ENCODE data around the gene MMP21.

Gene MMP21

DNA sequence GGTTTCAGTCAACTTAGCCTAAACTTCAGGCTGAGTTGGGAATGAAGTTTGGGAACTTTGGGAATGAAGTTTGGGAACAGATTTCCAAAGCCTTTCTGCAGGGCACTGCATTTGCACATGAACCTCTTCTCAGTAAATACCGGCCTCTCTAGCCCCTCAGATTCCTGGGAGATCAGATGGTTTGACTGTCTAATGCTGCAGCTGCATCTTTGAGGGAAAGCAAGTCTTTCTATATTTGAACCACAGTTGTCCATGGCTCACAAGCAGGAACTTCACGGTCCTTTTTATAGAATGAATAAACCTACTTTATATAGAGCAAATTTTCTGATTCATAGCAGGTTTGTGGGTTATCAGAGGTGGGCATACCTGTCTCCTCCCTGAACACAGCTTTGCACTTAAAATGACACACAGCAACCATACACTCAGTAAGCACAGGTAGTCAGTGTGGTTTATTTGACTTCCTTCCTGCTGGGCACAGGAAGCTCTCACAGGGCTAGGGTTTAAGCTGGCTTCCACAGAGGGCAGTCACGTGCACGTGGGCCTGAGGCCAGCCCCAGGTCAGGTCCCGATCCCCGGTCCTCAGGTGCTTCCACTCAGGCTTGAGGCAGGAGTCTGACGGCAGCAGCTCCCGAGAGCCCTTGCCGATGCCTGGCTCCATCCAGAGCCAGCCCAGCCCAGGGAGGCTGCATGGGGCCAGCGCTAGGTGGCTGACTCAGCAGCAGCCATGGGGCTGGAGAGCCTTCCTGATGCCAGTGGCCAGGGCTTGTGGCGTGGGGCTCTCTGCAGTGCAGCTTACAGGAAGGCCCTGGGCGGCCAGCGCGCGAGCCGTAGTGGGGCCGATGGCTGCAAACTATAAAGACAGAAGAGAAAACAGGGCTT, 12.8 kb upstream of the MMP21 start:
- no peaks in the 10 kb centered on the region for H3K36me3 ChIP-seq (ENCODE audit: insufficient read depth)
- no peak overlapping the region for H3K9ac ChIP-seq

DNA sequence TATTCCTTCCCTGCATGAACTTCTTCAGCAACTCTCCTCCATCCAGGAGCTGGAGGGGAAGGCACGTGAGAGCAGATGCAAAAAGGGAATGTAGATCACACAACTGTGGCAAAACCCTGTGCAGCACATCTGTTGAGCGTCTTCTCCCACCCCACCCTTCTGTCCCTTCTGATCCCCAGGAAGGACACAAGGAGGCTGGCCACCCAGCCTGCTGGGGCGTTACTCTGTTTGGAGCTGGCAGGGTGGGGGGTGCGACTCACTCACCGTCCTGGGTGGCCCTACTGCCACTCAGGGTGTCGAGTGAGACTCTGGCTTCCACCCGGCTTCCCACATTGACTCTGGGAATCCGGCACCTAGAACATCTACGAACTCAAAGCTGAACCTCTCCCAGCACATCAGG, 10.2 kb upstream of the MMP21 start:
- H2AFZ ChIP-seq (ENCODE audit: low read depth), result no peak overlapping the region
- no peaks in the 10 kb centered on the region for H3K4me1 ChIP-seq (ENCODE audit: low read depth, poor library complexity, severe bottlenecking)
- H3K27me3 ChIP-seq (ENCODE audit: insufficient read depth, low read depth), result no peaks in the 10 kb centered on the region
- no peak overlapping the region for H3K4me2 ChIP-seq
- no peak overlapping the region for H3K9ac ChIP-seq
- no peaks in the 10 kb centered on the region for H3K79me2 ChIP-seq (ENCODE audit: insufficient read depth, low read depth)
- H3K27ac ChIP-seq, result no peak overlapping the region
- H3K36me3 ChIP-seq (ENCODE audit: insufficient read depth), result no peaks in the 10 kb centered on the region
- no peak overlapping the region for H3K4me3 ChIP-seq (IDR thresholded peaks at IDR 0.05; ENCODE audit: insufficient read depth, low read depth, low read length)
- no peaks in the 10 kb centered on the region for H4K20me1 ChIP-seq (ENCODE audit: insufficient read depth)
- TF ChIP-seq, protein P1, sequence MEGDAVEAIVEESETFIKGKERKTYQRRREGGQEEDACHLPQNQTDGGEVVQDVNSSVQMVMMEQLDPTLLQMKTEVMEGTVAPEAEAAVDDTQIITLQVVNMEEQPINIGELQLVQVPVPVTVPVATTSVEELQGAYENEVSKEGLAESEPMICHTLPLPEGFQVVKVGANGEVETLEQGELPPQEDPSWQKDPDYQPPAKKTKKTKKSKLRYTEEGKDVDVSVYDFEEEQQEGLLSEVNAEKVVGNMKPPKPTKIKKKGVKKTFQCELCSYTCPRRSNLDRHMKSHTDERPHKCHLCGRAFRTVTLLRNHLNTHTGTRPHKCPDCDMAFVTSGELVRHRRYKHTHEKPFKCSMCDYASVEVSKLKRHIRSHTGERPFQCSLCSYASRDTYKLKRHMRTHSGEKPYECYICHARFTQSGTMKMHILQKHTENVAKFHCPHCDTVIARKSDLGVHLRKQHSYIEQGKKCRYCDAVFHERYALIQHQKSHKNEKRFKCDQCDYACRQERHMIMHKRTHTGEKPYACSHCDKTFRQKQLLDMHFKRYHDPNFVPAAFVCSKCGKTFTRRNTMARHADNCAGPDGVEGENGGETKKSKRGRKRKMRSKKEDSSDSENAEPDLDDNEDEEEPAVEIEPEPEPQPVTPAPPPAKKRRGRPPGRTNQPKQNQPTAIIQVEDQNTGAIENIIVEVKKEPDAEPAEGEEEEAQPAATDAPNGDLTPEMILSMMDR (conservative IDR thresholded peaks at IDR 0.05; ENCODE audit: low read depth, low read length), result no peak

More for the DNA sequence above, 12.8 kb upstream of the MMP21 start:
- Histone ChIP-seq H3K4me2 (no peak overlapping the region), H3K27ac (no peak overlapping the region), H3K27me3 (ENCODE audit: insufficient read depth, low read depth) (no peaks in the 10 kb centered on the region), H3K4me3 (IDR thresholded peaks at IDR 0.05; ENCODE audit: insufficient read depth, low read depth, low read length) (no peak overlapping the region), H3K4me1 (ENCODE audit: low read depth, poor library complexity, severe bottlenecking) (no peaks in the 10 kb centered on the region), H2AFZ (ENCODE audit: low read depth) (no peak overlapping the region), H3K79me2 (ENCODE audit: insufficient read depth, low read depth) (no peaks in the 10 kb centered on the region), H4K20me1 (ENCODE audit: insufficient read depth) (no peaks in the 10 kb centered on the region)
- TF ChIP-seq, protein P1 (conservative IDR thresholded peaks at IDR 0.05; ENCODE audit: low read depth, low read length), result no peak

DNA sequence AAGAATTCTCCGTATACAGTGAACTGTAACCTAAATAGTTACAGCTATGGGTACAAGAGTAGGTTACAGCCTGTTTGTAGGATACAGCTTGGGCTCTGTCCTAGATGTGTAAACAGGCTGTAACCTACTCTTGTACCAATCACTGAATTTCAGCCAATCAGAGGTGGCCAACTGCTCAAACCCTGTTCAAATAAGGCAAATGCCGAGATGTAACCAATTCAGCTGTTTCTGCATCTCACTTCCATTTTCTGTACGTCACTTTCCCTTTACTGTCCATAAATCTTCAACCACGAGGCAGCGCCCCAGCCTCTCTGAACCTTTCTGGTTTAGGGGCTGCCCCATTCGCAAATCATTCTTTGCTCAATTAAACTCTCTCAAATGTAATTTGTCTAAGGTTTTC, 8.3 kb upstream of the MMP21 start:
- no peak overlapping the region for H3K4me3 ChIP-seq (IDR thresholded peaks at IDR 0.05; ENCODE audit: insufficient read depth, low read depth, low read length)
- H4K20me1 ChIP-seq (ENCODE audit: insufficient read depth), result no peaks in the 10 kb centered on the region
- no peaks in the 10 kb centered on the region for H3K27me3 ChIP-seq (ENCODE audit: insufficient read depth, low read depth)
- H3K79me2 ChIP-seq (ENCODE audit: insufficient read depth, low read depth), result no peaks in the 10 kb centered on the region
- H3K4me1 ChIP-seq (ENCODE audit: low read depth, poor library complexity, severe bottlenecking), result no peaks in the 10 kb centered on the region
- H3K9ac ChIP-seq, result no peak overlapping the region
- H3K27ac ChIP-seq, result no peak overlapping the region
- H3K4me2 ChIP-seq, result no peak overlapping the region
- TF ChIP-seq, protein P1 (conservative IDR thresholded peaks at IDR 0.05; ENCODE audit: low read depth, low read length), result no peak
- H3K36me3 ChIP-seq (ENCODE audit: insufficient read depth), result no peaks in the 10 kb centered on the region
- no peak overlapping the region for H2AFZ ChIP-seq (ENCODE audit: low read depth)

DNA sequence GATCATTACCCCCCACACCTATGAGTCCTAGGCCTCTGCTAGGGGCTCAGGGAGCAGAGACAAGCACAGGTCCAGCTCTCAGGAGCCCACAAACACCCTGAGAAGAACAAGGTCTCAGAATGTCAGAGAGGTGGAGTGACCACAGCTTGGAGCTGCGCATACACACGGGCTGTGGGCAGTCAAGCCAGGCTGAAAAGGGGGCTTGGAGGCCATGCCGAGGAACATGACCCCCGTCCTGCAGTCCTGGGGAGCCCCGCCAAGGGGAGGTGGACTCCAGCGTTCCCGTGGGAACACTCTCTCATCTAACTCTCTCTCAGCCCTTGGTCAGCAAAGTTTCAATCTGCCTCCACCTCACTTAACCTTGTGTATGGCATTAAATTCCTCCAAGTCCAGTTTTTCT, 7.8 kb upstream of the MMP21 start:
- no peaks in the 10 kb centered on the region for H3K36me3 ChIP-seq (ENCODE audit: insufficient read depth)
- H3K9ac ChIP-seq, result no peak overlapping the region
- TF ChIP-seq, protein P1 (conservative IDR thresholded peaks at IDR 0.05; ENCODE audit: low read depth, low read length), result no peak
- H3K79me2 ChIP-seq (ENCODE audit: insufficient read depth, low read depth), result no peaks in the 10 kb centered on the region
- no peaks in the 10 kb centered on the region for H4K20me1 ChIP-seq (ENCODE audit: insufficient read depth)
- H3K4me2 ChIP-seq, result no peak overlapping the region
- H3K4me3 ChIP-seq (IDR thresholded peaks at IDR 0.05; ENCODE audit: insufficient read depth, low read depth, low read length), result no peak overlapping the region
- no peaks in the 10 kb centered on the region for H3K4me1 ChIP-seq (ENCODE audit: low read depth, poor library complexity, severe bottlenecking)
- no peak overlapping the region for H2AFZ ChIP-seq (ENCODE audit: low read depth)
- H3K27ac ChIP-seq, result no peak overlapping the region
- H3K27me3 ChIP-seq (ENCODE audit: insufficient read depth, low read depth), result no peaks in the 10 kb centered on the region

Data from KMS-11 (cell line).